ENCODE data around the gene YARS1.

YARS1 gene

DNA sequence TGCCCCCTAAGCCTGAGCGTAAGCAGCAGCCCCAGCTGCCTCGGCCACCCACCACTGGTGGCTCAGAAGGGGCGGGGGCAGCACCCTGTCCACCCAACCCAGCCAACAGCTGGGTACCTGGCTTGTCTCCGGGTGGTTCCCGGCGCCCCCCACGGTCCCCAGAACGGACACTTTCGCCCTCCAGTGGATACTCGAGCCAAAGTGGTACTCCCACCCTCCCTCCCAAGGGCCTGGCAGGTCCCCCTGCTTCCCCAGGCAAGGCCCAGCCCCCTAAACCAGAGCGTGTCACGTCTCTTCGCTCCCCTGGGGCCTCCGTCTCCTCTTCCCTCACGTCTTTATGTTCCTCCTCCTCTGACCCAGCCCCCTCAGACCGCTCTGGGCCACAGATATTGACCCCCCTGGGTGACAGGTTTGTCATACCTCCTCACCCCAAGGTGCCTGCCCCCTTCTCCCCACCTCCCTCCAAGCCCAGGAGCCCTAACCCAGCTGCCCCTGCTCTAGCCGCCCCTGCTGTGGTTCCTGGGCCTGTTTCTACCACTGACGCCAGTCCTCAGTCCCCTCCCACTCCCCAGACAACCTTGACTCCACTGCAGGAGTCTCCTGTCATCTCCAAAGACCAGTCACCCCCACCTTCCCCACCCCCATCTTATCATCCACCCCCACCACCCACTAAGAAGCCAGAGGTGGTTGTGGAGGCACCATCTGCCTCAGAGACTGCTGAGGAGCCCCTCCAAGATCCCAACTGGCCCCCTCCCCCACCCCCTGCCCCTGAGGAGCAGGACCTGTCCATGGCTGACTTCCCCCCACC lies 46.2 kb downstream of the YARS1 start:
- no peak overlapping the region for H3K27ac ChIP-seq
- TF ChIP-seq ZFX (IDR thresholded peaks at IDR 0.05; ENCODE audit: borderline replicate concordance) (no peak), CTCF (IDR thresholded peaks at IDR 0.05) (no peak)

- no peak overlapping the region for H3K27ac ChIP-seq
- TF ChIP-seq CTCF (IDR thresholded peaks at IDR 0.05) = no peak
These were observed 46.9 kb downstream of the YARS1 start for GRCh38 chr1:32770221-32770731.

- no peak overlapping the region for H3K27ac ChIP-seq
- TF ChIP-seq CTCF (IDR thresholded peaks at IDR 0.05) (no peak), ZFX (IDR thresholded peaks at IDR 0.05; ENCODE audit: borderline replicate concordance) (no peak)
These were observed 47.5 kb downstream of the YARS1 start for GRCh38 chr1:32769524-32770220.

DNA sequence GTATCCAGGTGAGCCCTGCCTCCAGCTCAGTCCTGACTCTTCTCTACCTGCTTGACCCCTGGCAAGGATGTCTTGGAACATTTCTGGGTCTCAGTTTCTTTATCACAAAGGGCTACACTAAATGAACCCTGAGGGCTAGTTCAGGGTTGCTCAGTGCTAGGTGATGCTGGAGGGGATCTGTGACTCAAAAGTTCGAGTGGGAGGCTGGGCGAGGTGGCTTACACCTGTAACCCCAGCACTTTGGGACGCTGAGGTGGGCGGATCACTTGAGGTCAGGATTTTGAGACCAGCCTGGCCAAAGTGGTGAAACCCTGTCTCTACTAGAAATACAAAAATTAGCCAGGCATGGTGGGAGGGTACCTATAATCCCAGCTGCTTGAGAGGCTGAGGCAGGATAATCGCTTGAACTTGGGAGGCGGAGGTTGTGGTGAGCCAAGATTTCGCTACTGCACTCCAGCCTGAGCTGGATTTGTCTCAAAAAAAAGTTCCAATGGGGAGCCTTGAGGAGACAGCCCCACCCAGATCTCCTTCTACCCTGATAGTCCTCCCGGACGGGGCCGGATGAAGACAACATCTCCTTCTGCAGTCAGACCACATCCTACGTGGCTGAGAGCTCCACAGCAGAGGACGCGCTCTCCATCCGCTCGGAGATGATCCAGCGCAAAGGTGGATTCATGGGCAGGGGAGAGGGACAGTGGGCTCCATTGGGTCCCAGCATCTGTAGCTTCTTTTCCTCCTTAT lies 48.9 kb downstream of the YARS1 start:
- TF ChIP-seq CTCF (IDR thresholded peaks at IDR 0.05) (no peak), ZFX (IDR thresholded peaks at IDR 0.05; ENCODE audit: borderline replicate concordance) (no peak)
- H3K27ac ChIP-seq = no peak overlapping the region

- TF ChIP-seq CTCF (IDR thresholded peaks at IDR 0.05) (no peak), ZFX (IDR thresholded peaks at IDR 0.05; ENCODE audit: borderline replicate concordance) (no peak)
- 0 out of 2 replicates have a peak overlapping the region, but pooled peaks have one; percentile 10 for H3K27ac ChIP-seq
These were observed 49.5 kb downstream of the YARS1 start for GRCh38 chr1:32767641-32768040.

- TF ChIP-seq ZFX (IDR thresholded peaks at IDR 0.05; ENCODE audit: borderline replicate concordance) (no peak), CTCF (IDR thresholded peaks at IDR 0.05) (no peak)
- H3K27ac ChIP-seq = 0 out of 2 replicates have a peak overlapping the region, but pooled peaks have one; percentile 10
These were observed 50.0 kb downstream of the YARS1 start for GRCh38 chr1:32767156-32767555.

Data from 22Rv1 (cell line).